Astrocyte of the spinal cord (primary cell): ENCODE results near the gene CDIPT.

Experiments used
- DNase-seq: peaks from one replicate; pipeline ENCODE4 v3.0.0; 2011; ENCODE audit warnings: low read depth, low spot score
- H3K4me3 ChIP-seq: 2 replicates; pipeline ENCODE4 v1.5.1; 2011; ENCODE audit warnings: low read depth, mild to moderate bottlenecking, low read length, moderate library complexity
- in situ Hi-C: cut with HindIII; loops from 2 replicates; pipeline ENCODE4 v1.10.0; 2017; ENCODE audit warnings: low sequenced_read_pairs
- TF ChIP-seq, protein P1 (sequence below): IDR thresholded peaks from 2 replicates; pipeline ENCODE4 v1.5.1; 2012; ENCODE audit warnings: low read depth, mild to moderate bottlenecking, low read length, inconsistent platforms

CDIPT gene

DNA sequence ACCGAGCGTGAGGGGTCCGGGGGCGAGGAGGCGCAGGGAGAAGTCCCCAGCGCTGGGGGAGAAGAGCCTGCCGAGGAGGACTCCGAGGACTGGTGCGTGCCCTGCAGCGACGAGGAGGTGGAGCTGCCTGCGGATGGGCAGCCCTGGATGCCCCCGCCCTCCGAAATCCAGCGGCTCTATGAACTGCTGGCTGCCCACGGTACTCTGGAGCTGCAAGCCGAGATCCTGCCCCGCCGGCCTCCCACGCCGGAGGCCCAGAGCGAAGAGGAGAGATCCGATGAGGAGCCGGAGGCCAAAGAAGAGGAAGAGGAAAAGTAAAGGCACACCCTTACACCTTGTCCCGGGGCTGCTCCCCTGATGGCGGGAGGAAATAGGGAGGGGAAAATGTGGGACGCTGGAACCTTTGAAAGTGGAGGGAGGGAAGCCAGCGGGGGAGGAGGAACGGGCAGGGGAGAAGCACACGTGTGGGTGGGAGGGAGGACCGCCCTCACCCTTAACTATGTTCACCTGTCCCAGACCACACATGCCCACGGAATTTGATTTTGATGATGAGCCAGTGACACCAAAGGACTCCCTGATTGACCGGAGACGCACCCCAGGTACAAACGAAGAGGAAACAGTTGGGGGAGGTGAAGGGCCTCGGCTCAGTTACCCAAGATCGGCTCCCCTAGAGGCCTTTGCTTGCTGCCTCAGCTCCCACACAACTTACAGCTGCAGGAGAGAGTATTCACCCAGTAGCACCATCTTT, 46.2 kb downstream of the CDIPT start:
- TF ChIP-seq, protein P1, sequence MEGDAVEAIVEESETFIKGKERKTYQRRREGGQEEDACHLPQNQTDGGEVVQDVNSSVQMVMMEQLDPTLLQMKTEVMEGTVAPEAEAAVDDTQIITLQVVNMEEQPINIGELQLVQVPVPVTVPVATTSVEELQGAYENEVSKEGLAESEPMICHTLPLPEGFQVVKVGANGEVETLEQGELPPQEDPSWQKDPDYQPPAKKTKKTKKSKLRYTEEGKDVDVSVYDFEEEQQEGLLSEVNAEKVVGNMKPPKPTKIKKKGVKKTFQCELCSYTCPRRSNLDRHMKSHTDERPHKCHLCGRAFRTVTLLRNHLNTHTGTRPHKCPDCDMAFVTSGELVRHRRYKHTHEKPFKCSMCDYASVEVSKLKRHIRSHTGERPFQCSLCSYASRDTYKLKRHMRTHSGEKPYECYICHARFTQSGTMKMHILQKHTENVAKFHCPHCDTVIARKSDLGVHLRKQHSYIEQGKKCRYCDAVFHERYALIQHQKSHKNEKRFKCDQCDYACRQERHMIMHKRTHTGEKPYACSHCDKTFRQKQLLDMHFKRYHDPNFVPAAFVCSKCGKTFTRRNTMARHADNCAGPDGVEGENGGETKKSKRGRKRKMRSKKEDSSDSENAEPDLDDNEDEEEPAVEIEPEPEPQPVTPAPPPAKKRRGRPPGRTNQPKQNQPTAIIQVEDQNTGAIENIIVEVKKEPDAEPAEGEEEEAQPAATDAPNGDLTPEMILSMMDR = peak; percentile 20
- peak overlapping the region; percentile 81 for H3K4me3 ChIP-seq
- DNase-seq = peak; percentile 64
- in situ Hi-C loops = no loop called here

DNA sequence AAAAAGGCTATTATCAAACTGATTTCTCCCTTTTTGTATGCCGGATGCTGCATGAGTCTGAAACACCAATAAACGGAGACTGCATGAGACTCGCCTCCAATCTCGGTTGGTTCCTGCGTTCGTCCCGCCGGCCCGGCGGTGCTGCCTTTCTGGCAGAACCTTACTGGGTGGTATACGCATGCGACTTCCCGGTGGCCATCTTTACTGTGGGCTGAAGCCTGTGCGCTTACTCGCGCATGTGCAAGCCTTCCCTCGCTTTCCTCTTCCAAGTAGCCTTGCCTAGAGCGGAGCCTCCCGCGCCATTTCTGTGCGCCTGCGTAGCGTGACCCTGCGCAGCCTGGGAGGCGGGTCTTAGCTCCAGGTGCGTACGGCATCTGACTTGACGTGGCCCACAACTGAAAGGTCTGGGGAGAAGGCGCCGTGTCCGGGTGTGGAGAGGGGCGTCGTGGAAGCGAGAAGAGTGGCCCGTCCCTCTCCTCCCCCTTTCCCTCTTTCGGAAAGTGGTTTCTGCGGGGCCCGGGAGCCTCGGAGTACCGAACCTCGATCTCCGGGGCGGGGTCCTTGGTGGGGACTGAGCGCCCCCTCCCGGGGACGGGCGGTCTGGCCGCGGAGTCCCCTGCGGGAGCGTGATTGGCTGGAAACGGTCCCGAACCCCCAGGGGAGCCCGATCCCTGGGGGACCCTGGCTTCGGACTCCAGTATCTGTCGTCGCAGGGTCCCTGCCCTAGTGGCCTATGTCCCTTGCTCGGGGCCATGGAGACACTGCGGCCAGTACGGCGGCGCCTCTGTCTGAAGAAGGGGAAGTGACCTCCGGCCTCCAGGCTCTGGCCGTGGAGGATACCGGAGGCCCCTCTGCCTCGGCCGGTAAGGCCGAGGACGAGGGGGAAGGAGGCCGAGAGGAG, 47.0 kb downstream of the CDIPT start, which contains the start of gene PAGR1:
TSS of gene PAGR1 (plus strand) at position 360 of the 901 bp plus-strand sequence. CDS start at position 734, 374 bp downstream.
- peak; percentile 100 for DNase-seq
- in situ Hi-C loops = no loop called here
- H3K4me3 ChIP-seq = peak within 1 kb of the TSS; percentile 81
- TF ChIP-seq, protein P1 = peak; percentile 94

DNA sequence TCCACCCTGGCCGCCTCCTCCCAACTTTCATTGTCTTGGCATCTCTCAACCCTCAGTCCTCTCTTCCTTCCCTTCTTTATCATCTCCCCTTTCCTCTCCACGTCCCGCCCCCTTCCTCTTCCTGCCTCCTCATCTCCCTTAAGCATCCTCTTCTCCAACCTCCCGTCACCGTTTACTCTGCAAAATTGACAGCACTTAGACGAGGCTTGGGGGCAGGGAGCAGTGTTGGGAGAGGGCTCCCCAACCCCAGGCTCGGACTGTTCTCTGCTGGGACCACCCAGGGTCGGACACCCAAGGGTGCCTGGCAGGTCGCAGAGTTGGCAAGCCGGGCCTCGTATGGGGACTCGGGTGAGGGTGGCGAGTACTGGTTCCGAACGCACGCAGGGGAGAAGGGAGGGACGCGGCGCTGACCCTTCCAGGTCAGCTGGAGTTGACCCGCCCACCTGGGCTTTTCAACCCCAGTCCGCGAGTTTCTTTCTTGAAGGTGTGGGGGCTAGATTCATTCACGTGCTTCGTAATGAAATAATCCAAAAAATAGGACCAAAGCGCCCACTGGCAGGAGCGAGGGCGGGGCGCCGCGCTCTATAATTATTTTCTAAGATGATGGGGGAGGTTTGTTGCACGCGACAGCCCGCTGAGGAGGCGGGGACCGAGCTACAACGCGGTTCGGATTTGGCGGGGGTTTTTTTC, 47.8 kb downstream of the CDIPT start:
- TF ChIP-seq, protein P1 = no peak
- peak overlapping the region; percentile 81 for H3K4me3 ChIP-seq
- DNase-seq = no peak
- in situ Hi-C loops = no loop called here

DNA sequence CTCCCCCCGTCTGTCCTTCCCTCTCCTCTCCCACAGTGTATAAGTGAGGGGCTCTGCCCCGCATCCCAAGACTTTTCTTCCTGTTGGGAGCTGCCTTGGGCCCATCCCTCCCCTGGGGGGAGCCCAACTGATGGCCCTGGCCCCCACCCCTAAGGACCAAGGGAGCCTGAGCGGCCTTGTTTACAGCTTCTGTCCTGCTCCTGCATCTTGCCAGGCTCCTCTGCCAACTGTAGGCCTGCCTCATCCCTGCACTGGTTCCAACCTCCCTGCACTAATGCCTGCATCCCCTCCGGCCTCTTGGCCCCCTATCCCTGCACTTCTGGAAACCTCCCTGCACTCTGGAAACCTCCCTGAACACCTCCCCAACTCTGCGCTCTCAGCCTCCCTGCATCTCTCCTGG, 48.4 kb downstream of the CDIPT start:
- no peak overlapping the region for H3K4me3 ChIP-seq
- TF ChIP-seq, protein P1 = no peak
- no peak for DNase-seq
- in situ Hi-C loops = no loop called here

DNA sequence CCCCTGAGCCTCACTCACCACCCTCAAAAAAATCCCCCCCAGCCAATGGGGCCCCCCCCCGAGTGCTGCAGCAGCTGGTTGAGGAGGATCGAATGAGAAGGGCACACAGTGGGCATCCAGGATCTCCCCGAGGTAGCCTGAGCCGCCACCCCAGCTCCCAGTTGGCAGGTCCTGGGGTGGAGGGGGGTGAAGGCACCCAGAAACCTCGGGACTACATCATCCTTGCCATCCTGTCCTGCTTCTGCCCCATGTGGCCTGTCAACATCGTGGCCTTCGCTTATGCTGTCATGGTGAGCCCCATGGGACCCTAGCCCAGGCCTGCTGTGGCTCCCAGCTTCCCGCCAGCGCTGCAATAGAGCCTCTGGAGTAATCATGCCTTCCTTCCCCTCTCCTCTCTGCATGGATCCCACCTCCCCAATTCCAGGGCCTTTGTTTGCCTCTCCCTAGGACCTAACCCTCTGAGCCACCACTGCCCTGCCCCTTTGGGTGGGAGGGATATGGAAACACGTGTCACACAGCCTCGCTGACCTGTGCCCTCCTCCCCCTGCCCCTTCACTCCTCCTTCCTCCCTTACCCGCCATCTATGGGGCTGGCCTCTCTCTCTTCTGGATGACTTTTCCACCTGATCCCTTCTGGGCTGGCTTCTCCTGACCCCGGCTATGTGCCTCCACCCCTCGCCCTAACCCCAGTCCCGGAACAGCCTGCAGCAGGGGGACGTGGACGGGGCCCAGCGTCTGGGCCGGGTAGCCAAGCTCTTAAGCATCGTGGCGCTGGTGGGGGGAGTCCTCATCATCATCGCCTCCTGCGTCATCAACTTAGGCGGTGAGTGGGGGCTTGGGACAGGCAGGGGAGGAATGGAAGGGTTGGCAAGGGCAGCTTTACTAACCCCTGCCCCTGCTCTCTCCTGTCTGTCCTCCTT, 49.1 kb downstream of the CDIPT start:
- no peak overlapping the region for H3K4me3 ChIP-seq
- no peak for DNase-seq
- in situ Hi-C loops = no loop called here
- TF ChIP-seq, protein P1 = no peak
